Urothelium cell line (cell line): ENCODE data around the gene PDXP.

Experiments
- DNase-seq: peaks from one replicate; pipeline ENCODE4 v3.0.0; 2011; ENCODE audit warnings: low spot score, mixed read lengths
- FAIRE-seq: peaks from 2 replicates; lab custom pipeline; 2011; peaks lifted over from hg19 to GRCh38; lab: Jason Lieb, UNC

The PDXP gene

GRCh38 chr22:37672206-37672919, 13.8 kb downstream of the PDXP start:
- peak; percentile 50 for FAIRE-seq
- DNase-seq = no peak

DNA sequence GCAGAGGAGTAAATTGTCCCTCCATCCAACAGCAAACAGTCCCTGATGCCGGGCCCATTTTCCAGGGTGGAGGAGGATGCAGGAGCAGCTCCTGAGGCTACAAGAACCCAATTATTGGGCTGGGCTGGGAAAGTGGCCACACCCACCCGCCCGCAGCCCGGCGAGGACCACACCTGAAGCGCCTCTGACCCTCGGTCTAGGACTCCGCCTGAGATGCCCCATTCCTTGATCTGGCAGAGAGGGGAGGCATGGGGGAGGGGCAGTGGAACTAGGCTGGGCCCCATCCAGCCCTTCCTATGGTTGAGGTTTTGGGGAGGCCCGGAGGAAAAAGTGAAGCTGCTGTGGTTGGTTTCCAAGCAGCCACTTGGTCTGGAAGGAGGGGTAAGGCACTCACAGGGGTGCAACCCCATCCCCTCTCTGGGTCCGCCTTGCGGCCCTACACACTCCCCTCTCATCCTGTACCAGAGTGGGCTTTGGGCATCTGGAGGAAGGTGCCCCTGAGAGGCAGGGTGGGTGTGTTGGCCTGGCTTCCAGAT, 14.5 kb downstream of the PDXP start:
- DNase-seq (no peak), FAIRE-seq (no peak)

- no peak for FAIRE-seq
Measured at GRCh38 chr22:37674248-37674647, 15.7 kb downstream of the PDXP start.

DNA sequence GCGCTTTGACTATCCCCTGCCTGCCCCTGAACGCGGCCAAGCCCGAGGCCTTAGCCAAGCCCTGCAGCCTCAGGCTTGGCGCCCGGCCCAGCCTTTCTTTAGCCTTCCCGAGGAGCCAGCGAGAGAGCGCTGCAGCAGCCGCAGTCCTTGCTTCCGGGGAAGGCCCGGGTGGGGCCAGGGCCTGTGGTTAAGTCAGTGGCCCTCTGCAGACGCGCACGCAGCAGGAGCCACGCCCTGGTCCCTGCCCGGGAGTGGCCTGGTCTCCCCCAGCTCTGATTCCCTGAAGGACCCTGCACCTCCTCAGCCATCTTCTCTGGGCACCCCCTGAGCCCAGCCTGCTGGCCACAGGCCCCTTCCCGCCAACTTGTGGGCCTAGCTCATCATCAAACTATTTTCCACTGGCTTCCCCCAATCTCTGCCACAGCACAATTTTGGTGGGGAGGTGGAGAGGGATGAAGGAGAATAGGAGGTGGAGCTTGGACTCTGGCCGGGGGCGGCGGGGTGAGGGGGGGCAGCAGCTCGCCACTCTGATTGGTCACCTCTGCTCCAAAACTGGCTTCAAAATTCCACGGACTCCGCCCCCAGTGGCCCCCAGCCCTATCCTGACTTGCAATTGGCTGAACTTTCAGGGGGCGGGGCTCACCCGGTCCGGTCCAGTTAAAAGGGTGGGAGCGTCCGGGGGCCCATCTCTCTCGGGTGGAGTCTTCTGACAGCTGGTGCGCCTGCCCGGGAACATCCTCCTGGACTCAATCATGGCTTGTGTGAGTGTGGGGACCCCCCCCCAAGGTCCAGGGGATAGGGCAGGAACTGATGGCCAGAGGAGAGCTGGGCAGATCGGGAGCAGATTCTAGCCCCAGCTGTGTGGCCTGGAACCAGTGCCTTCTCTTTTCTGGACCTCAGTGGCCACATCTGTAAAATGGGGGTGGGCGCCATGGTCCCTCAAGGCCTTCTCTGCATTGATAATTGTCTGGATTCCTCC, 16.7 kb downstream of the PDXP start, which contains the start of gene LGALS1:
Gene LGALS1, plus strand, starts transcription at position 686 of the 979 bp plus-strand sequence. Its CDS starts 67 bp downstream, at position 753.
- FAIRE-seq (peak; percentile 88), DNase-seq (peak; percentile 98)

More at GRCh38 chr22:37674248-37674647, 15.7 kb downstream of the PDXP start:
- no peak for DNase-seq

DNA sequence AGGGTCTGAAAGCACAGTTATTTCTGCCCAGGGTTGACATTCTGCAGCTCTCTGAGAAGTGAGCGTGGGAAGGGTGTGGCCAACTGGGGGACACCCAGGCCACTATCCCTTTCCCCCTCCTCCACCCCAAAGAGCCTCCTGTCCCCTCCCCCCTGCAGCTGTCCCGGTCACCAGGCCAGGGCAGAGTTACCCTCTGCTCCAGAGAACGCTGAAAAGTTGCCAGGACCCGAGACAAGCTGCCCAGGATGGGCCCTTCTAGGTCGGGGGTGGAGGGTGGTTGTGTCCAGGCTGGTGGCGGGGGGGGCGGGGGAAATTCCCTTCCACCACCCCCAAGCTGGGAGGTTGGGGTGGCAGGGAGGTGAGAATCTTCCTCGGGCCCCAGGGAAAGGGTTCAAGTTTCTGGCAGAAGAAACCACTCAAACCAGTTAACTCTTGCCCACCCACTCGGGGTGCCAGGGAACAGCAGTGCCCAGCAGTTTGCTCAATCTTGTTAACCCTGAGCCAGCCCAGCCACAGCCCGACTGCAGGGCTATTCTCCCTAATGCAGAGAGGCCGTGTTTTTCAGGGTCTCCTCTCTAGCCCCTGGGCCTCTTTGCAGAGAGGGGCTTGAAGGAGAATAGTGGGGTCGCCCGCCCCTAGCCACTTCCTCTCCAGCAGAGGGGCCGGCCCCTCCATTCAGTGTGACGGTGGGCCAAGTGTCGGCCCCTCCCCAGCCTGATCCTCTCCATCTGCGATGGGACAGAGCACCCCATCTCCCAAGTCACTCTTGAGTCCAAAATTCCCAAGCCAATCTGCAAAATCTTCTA, 17.6 kb downstream of the PDXP start:
- no peak for FAIRE-seq
- DNase-seq = no peak

DNA sequence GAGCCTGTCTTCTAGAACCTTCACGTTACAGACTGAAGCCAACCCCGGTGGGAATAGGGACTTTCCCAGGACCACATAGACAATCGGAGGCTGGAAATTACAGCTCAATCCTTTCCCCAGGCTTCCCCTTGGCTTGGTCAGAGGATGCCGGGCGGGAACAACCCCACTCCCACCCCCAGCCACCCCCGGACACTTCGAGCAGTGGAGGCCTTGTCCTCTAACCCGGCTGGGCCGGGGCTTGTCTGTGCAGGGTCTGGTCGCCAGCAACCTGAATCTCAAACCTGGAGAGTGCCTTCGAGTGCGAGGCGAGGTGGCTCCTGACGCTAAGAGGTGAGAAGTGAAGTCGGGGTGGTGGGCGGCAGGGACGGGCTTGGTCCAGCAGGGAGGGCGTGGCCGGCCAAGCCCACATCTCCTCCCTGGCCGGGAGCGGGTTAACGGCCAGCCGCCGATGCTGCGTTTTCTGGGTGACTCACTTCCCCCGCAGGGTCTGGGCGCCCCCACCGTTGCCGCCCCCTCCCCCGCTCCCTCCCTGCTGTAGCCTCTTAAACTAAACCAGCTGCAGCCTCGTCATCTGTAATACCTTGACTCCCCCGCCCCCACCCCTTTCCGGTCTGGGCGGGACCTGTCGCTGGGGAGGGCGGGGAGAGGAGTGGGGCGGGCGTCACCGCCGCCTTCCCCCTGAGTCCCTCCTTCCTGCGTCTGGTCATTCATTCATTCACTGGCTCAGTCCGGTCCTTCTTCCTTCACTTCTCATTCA, 18.4 kb downstream of the PDXP start:
- FAIRE-seq (peak; percentile 97), DNase-seq (peak; percentile 89)

DNA sequence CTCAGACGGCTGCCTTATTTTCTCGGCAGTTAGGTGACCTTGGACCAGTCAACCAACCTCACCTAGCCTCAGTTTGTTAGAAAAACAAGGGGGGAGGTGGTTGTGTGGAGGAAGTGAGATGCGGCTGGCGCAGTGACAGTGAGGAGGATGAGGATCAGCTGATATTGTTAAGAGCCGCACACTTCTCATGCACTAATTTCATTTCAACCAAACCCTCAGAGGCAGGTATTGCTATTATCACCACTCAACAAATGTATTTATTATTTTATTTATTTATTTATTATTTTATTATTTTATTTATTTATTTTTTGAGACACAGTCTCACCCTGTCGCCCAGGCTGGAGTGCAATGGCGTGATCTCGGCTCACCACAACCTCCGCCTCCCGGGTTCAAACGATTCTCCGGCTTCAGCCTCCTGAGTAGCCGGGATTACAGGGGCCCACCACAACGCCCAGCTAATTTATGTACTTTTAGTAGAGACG, 19.0 kb downstream of the PDXP start:
- no peak for DNase-seq

DNA sequence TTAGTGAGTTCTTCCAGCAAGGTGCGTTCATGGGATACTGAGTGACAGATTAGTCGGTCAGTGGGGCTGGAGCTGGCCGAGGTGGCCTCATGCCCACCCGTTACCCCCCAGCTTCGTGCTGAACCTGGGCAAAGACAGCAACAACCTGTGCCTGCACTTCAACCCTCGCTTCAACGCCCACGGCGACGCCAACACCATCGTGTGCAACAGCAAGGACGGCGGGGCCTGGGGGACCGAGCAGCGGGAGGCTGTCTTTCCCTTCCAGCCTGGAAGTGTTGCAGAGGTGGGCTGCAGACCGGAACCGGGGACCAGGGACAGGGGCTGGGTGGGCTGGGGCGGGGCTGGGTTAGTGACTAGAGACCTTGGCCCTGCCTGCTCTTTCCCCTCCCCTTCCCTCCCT, 19.8 kb downstream of the PDXP start:
- no peak for DNase-seq
- FAIRE-seq = no peak

More for the DNA sequence above, 19.0 kb downstream of the PDXP start:
- no peak for FAIRE-seq

DNA sequence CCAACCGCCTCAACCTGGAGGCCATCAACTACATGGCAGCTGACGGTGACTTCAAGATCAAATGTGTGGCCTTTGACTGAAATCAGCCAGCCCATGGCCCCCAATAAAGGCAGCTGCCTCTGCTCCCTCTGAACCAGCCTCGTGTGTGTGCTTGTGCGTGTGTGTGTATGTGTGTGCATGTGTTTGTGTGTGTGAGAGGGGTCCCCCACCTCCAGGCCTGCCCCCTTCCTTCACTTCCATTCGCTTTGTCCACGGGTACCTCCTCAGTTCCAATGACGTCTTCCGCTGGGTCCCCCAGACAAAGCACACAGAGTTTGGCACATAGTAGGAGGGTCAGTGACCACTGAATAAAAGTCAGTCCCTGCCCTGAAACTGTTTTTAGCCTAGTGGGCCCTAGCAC, 21.1 kb downstream of the PDXP start:
- FAIRE-seq = peak; percentile 67
- no peak for DNase-seq

- no peak for FAIRE-seq
- DNase-seq = no peak
Measured at GRCh38 chr22:37680191-37680851, 21.8 kb downstream of the PDXP start.

GRCh38 chr22:37681001-37681424, 22.5 kb downstream of the PDXP start:
- FAIRE-seq (no peak), DNase-seq (no peak)

DNA sequence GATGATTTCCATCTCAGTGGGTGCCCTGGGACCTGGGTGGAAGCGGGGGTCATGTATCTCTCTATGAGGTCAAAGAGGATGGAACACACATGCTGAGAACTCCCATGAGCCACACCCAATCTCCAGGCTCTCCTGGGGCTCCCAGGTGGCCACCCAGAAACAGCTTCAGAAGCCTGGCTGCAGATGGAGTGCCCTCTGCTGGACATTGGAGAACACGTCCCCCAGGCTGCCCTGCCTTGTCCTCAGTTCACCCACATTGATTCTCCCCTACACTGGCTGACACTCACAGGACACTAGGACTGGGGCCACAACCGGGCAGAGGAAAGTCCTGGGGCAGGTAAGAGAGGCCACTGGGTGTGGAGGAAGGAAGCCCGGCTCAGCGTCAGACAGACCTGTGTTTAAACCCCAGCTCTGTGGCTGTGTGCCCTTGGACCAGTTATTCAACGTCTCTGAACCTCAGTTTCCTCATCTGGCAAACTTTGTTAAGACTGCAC, 23.1 kb downstream of the PDXP start:
- DNase-seq (peak; percentile 78), FAIRE-seq (peak; percentile 79)

DNA sequence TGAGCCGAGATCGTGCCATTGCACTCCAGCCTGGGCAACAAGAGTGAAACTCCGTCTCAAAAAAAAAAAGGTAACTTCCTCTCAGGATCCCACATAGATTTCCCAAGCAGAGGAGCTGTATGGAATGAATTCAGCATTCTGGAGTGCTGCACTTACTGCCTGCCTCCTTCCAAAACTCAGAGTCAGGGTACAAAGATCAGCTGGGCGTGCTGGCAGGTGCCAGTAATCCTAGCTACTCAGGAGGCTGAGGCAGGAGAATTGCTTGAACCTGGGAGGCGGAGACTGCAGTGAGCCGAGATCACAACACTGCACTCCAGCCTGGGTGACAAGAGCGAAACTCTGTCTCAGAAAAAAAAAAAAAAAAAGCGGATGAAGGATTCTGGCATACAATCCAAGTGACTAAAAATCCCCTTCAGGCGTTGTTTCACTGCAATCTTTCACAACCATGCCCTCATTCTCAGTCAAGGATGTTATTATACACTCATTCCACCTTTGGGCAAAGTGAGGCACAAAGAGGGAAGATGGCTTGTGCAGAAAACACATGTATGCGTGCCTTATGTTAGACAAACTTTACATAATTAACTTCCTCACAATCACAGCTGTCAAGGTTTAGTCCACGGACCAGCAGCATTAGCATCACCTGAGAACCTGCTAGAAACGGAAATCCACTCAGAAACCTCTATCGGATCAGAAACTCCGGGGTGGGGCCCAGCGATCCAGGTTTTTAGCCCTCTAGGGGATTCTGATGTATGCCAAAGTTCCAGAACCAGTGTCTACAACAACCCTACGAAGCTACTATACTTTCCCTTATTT, 26.5 kb downstream of the PDXP start:
- FAIRE-seq (no peak), DNase-seq (no peak)

DNA sequence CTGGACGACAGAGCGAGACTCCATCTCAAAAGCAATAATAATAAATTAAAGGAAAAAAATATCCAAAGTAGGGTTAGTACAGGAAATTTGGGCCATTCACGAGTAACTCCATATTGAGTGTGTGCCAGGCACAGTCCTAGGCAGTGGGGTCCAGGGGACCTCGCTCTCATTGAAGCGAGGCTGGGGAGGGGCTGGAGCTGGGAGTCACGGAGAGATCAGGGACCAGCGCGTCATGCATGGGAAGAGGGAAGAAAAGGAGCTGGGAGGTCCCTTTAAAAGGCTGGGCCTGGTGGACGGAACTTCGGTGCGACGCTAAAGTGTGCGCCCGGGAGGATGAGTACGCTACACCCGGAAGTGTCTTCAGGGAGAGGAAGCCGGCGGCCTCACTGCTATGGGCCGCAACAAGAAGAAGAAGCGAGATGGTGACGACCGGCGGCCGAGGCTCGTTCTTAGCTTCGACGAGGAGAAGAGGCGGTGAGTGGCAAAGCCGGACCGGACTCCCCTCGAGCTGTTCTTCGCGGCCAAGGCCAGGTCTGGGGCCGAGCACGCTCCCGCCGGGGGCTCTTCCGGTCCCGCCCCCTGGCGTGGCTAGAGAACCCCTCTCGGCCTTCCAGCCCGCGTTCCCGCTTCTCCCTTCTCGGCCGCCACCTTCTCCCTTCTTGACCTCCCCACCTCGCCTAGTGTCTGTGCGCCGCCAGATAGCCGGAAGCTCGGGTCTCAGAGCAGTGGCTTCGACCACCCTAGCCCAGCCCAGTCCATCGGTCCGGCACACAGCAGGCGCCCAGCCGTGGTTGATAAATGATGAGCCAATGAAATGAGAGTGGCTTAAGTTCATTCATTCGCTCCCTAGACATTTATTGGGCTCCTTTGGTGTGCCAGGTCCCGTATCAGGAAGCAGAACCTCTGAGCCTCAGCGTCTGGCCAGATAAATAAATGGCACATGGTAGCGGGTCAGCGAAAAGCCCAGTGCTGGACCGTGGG, 27.8 kb downstream of the PDXP start, which contains the start of gene NOL12:
Gene NOL12, plus strand, starts transcription at position 342 of the 981 bp plus-strand sequence. Its CDS starts 50 bp downstream, at position 392.
- DNase-seq = peak; percentile 91
- peak; percentile 83 for FAIRE-seq

- FAIRE-seq (no peak), DNase-seq (no peak)
Measured at GRCh38 chr22:37690407-37690806, 31.9 kb downstream of the PDXP start.

- peak; percentile 46 for FAIRE-seq
- no peak for DNase-seq
Measured at GRCh38 chr22:37690901-37691504, 32.5 kb downstream of the PDXP start.
